GOT3 (cell line): Measurements from ENCODE around the gene FGFRL1.
"Not testable (repeated sequence)": the region's sequence is repeated elsewhere in the genome, so short reads cannot be mapped to it uniquely, and the experiment has no call there.

Source experiments
- DNase-seq: peaks from one replicate; lab custom pipeline; 2025; ENCODE audit warnings: mixed read lengths; lab: John Stamatoyannopoulos, UW

The FGFRL1 gene

DNA sequence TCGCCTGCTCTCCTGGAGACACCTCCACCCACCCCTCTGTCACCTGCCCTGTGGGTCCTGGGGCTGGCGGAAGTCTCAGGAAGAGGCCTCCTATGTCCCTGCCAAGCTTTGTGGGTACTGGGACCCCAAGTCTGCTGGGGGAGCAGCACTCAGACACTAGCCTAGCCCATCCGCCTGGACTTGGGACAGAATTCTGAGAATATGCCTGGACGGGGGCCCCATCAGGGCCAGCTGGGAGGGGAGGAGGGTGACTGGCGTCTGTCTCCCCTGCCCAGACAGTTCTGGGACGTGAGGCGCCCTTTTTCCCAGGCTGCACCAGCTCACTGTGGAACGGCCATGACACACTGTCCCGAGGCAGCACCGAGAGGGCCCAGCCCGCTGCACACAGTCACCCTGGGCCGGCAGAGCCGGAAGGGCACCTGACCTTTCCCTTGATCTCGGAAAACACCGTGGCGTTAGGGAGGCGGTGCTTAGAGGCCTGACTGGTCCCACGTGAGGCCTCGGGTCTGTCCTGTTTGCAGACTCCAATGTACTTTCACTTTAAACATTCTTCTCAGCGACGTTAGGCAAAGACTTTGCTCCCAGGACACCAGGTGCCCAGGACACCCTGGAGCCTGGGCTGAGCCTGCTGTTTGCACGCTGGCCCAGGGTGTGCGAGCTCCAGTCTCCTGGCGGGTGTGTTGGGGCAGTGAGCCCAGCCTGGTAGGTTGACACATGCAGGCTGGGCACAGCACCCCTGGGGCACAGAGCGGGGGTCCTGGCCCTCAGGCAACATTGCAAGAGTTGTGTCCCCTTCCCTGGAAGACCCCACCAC, 18.9 kb upstream of the FGFRL1 start:
- DNase-seq, result no peak

DNA sequence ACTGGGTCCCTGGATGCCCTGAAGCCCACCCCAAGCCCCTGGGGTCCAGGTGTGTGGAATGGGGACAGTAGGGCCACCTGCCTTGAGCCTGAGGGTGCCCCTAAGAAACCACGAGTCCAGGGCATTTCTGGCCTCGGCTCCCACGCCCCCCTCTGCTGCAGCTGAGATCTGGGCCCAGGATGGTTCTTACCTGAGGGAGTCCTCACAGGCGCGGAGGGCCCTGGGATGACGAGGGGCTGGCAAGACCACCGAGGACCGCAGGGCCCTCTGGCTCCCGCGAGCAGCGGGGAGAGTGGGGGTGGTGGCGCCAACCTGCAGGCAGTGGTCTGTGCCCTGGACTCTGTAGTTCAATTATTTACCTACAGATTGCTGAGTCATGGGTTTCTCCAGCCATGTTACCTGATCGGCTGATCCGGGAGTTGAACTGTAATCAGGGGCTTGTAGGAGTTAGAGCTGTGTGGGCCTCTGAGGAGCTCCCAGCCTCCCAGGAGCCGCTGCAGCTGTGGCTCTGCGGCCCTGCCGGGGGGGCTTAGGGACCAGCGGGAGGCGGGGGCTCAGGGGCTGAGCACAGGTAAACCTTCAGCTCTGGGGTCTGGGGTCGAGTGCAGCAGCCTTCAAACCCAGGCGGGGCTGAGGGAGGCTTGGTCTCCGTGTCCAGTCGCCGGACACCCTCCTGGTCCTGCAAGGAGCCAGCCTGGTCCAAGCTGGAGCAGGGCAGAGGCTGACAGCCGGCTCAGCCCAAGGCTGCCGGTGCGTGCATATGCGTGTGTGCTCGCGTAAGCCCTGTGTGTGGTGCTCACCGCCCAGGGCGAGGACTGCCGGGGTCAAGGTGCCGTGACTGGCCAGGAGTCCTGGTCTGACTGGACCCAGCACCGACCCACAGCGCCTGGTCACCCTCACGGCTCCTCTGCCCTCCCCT, 18.1 kb upstream of the FGFRL1 start, which contains the start of gene SLC26A1:
SLC26A1 (minus strand) TSS at position 294 of the 919 bp plus-strand sequence. CDS start 1,701 bp downstream, outside the sequence.
- DNase-seq, result no peak

DNA sequence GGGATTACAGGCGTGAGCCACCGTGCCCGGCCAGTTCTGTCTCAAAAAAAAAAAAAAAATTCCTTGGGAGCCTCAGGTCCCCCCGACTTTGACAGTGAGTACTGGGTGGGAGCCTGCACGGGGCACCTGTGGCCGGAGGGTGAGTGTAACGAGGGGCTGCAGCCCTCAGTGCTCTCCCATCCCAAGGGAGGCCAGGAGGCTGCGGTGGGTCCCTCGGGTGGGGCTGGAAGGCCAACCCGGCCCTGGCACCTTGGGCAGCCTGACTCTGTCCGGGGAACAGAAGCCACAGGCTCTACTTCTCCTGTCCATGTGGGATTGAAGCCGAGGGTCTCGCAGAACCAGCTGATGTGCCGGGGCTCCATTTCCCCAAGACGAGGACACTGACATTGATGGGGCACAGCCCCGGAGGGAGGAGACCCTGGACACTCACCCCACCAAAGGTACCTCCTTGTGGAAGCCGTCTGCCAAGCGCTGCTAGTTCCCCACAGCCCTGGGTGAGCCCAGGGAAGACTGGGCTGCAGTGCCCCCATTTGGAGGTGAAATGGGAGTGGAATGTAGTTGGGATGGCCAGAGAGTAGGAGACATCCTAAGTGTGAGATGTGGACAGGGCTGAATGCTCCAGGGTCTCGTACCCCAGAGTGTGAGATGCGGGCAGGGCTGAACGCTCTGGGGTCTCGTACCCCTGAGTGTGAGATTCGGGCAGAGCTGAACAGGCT, 16.0 kb upstream of the FGFRL1 start:
- DNase-seq, result no peak

DNA sequence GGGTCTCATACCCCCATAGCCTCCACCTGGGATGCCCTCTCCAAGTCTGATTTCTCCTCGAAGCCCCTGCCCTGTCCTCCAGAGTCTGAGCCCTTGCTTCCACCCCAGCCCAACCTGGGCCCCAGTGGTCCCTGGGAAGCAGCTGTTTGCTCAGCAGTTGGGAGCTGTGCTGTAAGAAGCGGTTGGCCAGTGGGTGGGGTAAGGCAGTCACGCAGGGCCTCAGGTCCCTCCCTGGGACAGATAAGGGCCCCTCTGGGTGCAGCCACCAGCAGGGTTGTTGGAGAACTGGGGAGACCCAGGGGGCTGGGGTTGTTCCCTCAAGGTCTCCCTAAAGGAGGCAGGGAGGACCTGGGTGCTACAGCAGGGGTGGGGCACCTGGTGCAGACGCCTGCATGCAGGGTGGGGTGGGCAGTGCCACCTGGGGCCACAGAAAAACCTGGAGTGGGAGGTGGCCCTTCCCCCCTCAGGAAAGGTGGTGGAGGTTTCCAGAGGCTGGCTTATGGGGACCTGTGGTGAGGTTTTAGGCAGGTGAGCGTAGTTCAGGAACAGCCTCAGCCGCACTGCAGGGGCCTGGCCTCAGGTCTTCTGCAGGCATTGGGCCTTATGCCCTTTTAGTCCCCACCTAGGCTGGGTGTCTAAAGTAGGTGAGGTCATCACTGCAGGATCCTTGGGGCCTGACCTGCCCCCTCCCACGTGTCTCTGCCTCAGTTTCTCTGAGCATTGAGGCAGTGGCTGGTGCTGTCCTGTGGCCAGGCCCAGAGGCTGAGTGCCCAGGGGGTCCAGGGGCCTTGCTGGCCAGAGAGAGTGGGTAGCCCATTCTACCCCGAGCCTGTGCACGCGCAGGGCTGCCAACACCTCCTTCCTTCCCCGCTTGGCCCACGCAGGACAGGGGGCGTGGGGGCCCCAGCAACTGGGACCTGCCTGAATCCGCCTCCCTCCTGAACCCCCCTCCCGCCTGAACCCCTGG, 15.1 kb upstream of the FGFRL1 start:
- DNase-seq, result no peak

DNA sequence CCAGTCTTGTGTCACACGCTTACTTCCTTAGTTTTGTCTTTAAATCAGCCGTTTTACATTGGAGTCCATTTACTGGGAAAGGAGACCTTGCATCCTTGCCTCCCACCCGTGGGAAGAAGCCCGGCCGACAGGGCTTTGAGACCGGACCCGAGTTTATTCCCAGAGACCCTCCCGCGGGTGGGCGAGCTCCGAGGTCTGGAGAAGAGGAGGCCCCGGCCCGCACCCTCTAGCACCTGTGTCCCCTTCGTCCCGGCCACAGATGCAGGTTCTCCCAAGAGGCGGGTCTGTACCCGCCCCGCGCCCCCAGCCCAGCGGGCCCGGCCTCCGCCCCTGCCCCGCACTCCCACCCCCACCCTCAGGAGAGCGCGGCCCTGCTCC, 14.4 kb upstream of the FGFRL1 start:
- no peak for DNase-seq

DNA sequence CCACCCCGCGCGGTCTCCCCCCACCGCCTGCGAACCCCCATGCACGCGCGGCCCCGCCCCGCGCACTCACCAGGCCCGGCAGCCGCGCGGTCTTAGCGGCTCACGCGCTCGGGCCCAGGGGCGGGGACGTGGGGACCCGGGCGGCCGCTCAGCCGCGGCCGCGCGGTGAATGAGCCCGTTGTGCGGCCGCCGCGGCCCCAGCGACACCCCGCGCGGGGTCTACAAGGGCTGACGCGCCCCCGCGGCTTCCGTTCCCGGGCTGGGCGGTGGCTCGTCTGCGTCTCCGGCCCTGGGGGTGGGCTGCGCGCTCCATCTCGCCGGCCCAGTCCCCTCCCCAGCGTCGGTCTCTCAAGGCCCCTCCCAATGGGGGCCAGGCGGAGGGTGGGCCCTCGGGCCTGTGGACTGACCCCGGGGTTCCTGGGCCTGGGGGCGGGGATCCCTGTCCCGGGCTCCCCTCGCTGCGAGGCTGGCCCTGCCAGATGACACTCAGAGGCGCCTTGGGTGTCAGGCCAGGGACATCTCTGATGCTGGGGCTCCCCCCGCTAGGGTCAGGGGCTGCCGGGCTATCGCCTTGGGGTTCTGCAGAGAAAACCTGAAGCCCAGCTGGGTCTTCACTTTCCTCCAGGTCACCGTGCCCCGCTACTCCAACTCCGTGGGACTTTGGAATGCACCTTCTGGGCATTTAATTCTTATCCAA, 13.9 kb upstream of the FGFRL1 start:
- no peak for DNase-seq

DNA sequence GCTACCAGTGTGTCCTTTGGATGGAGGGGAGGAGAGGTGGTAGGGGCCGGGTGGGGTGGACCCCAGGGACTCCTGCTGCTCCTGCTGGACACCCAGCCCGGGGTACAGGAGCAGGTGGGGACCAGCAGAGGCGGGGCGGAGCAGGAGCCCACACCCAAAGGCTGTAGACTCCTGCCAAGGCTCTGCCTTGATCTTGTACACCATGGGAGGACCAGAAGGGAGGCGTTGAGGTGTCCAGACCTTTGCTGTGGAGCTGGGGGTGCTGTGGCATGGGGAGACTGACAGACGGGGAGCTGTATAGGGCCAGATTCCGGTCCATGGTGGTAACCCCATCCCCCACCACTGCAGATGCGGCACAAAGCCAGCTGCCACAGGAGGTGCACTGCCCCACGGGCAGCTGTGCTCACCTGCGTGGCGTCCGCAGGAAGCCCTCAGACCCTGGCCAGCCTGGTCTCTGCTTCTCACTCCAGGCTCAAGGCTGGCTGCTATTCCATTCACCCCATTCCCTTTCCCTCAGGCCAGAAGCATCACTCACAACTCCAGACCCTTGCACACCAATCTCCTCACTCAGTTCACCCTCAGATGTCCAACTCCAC, 13.2 kb upstream of the FGFRL1 start:
- no peak for DNase-seq

DNA sequence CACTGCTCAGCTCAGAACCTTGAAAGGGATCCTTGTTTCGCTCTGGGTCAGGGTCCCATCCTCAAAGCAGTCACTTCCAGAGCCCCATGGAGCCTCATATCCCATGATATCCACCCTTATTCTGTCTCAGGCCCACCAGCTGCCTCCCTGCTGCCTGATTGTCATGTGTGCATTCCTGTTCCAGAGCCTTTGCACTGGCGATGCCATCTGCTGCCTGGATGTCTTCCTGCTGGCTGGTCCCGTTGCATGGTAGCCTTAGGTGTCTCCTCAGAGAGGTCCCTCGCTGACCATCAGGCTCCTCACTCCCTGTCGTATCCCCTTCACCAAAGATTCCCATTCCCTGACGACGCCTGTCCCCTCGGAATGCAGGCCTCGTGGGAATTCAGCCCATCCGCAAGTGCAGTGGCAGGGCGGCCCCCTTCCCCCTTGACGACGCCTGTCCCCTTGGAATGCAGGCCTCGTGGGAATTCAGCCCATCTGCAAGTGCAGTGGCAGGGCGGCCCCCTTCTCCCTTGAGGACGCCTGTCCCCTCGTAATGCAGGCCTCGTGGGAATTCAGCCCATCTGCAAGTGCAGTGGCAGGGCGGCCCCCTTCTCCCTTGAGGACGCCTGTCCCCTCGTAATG, 12.1 kb upstream of the FGFRL1 start:
- not testable (repeated sequence) for DNase-seq

DNA sequence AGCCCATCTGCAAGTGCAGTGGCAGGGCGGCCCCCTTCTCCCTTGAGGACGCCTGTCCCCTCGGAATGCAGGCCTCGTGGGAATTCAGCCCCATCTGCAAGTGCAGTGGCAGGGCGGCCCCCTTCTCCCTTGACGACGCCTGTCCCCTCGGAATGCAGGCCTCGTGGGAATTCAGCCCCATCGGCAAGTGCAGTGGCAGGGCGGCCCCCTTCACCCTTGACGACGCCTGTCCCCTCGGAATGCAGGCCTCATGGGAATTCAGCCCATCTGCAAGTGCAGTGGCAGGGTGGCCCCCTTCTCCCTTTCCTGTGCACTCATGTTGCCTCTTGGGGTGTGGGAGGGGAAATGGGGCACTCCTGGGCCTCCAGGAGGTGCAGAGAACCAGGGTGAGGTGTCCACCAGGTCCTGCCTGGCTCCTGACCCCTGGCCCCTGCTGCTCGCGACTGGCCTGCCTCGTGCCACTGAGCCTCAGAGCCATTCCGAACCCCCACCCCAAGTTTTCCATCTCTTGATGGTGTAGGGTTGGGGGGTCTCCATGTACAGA, 11.5 kb upstream of the FGFRL1 start:
- no peak for DNase-seq

DNA sequence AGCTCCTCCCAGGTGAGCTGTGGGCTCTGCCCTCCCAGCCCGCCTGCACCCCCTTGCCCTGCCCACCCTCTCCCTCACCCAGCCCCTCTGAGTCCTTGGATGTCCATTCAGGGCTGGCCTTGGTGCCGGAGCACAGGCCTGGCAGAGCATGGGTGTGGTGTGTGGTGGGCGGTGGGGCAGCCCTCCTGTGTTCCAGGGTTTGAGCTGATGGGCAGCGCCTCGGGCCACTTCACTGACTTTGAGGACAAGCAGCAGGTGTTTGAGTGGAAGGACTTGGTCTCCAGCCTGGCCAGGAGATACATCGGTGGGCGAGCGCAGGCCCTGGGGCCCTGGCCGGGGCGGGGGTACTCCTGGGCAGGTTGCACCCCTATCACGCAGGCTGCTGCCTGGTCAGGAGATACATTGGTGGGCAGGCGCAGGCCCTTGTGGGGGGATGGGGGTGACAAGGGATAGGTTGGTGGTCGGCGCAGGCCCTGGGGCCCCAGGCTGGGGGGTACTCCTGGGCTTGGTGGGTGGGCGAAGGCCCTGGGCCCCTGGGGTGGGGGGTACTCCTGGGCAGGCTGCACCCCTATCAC, 10.7 kb upstream of the FGFRL1 start:
- DNase-seq, result no peak

DNA sequence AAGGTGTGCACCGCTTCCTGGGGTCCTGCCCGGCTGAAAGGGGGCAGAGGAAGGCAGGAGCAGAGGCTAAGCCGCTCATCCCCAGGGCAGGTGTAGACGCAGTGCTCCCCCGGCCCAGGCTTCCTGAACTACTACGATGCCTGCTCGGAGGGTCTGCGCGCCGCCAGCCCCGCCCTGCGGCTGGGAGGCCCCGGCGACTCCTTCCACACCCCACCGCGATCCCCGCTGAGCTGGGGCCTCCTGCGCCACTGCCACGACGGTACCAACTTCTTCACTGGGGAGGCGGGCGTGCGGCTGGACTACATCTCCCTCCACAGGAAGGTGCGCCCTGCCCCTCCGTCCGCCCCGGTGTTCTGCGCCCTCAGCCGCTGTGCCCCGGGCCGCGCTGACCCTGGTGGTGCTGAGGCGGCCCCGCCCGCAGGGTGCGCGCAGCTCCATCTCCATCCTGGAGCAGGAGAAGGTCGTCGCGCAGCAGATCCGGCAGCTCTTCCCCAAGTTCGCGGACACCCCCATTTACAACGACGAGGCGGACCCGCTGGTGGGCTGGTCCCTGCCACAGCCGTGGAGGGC, 9.8 kb upstream of the FGFRL1 start:
- DNase-seq, result no peak

DNA sequence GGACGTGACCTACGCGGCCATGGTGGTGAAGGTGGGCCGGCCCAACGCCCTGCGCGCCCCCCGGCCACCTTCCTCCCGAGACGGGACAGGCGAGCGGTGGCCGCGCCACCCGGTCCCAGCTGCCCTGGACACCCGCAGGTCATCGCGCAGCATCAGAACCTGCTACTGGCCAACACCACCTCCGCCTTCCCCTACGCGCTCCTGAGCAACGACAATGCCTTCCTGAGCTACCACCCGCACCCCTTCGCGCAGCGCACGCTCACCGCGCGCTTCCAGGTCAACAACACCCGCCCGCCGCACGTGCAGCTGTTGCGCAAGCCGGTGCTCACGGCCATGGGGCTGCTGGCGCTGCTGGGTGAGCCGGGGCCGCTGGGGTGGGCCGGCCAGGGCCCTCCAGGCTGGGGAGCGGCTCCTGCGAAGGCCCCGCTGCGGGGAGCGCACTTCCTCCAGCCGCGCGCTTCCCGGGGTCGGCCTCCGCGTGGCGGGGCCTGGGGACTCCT, 9.2 kb upstream of the FGFRL1 start:
- DNase-seq, result no peak

DNA sequence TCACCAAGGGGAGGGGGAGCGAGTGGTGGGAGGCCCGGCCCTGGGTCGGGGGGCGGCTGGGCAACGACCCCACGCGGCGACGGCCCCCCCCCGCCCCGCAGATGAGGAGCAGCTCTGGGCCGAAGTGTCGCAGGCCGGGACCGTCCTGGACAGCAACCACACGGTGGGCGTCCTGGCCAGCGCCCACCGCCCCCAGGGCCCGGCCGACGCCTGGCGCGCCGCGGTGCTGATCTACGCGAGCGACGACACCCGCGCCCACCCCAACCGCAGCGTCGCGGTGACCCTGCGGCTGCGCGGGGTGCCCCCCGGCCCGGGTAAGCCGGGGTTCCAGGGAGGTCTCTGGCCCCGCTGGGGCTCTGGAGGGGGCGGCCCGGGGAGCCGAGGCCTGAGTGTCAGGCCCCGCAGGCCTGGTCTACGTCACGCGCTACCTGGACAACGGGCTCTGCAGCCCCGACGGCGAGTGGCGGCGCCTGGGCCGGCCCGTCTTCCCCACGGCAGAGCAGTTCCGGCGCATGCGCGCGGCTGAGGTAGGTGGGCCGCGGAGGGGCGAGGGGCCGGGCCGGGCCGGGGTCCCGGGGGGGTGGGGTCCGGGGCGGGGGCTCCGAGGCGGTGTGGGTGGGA, 8.7 kb upstream of the FGFRL1 start:
- DNase-seq, result no peak

DNA sequence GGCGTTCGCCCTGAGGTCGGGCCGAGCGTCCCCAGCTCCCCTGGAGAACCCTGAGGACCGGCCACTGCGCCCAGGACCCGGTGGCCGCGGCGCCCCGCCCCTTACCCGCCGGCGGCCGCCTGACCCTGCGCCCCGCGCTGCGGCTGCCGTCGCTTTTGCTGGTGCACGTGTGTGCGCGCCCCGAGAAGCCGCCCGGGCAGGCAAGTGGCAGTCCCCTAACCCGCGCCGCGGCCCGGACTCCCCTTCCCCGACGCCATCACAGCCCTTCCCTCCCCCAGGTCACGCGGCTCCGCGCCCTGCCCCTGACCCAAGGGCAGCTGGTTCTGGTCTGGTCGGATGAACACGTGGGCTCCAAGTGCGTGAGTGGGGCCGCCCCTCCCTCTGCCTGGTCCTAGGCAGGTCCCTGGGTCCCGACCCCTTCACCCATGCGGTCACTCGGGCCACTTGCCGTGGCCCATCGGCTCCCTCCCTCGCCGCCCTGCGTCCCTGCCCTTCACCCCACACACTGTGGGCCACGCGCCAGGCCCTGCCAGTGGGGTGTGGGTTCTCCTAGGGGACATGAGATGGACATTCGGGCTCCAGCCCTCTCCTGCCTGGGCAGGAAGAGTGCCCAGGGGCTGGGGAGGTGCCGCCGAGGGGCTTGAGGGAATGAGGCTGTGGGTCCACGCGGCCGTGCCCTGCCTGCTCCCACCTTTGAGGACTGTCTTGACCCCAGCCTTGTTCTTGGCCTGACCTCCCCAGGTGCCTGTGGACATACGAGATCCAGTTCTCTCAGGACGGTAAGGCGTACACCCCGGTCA, 8.0 kb upstream of the FGFRL1 start:
- no peak for DNase-seq

DNA sequence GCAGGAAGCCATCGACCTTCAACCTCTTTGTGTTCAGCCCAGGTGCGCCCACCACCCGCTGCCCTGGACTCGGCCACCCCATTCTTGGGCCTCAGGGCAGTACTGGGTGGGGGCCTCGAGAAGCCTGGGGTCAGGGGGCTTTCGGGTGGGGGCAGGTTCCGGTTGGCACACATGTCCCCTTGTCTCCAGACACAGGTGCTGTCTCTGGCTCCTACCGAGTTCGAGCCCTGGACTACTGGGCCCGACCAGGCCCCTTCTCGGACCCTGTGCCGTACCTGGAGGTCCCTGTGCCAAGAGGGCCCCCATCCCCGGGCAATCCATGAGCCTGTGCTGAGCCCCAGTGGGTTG, 7.4 kb upstream of the FGFRL1 start:
- no peak for DNase-seq

DNA sequence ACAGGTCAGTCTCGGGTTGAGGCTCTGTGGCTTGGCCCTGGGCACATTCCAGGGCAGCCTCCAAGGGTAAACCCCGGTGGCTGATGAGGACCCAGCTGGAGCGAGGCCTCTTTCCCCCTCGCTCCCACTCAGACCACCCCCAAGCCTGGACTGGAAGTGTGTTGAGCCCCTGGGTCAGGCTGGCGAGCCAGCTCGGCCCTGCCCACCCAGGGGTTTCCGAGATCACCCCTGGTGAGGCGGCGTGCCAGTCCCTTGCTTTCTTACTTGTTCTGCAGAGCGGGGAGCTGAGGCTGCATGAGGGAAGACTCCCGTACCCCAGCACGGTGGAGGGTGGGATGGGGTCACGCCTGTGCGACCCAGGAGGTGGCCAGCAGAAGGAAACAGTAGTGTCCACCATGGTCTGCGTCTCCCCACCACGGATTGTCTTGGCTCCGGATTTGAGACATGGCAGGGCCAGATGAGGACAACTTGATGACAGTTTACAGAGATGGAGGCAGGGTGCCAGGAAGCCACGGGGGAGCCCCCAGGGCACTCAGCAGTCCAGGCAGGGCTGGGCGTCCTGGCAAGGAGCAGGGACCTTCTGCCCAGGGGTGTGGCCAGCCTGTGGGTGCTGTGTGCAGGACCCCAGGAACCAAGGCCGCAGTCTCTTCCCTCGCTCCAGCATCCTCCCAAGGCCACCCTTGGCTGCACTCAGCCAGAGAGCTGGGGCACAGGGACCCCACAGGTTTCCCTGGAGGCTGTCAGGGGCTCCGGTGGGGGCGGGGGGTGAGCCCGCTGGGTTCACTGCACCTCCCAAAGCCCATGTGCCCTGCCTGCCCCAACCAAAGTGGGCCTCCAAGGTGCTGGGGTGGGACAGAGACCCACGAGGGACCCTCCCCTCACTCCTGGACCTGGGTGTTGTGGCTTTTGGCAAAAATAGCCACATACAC, 6.6 kb upstream of the FGFRL1 start:
- no peak for DNase-seq
